ENCODE data around the gene GNAI3. TPM values are rescaled to one million over a fixed set of nuclear protein-coding genes. Genes with fewer than 3 reads are reported as not detected.

Gene GNAI3
- total RNA-seq, 1 experiment from 2014 or later = 12.8 TPM

DNA sequence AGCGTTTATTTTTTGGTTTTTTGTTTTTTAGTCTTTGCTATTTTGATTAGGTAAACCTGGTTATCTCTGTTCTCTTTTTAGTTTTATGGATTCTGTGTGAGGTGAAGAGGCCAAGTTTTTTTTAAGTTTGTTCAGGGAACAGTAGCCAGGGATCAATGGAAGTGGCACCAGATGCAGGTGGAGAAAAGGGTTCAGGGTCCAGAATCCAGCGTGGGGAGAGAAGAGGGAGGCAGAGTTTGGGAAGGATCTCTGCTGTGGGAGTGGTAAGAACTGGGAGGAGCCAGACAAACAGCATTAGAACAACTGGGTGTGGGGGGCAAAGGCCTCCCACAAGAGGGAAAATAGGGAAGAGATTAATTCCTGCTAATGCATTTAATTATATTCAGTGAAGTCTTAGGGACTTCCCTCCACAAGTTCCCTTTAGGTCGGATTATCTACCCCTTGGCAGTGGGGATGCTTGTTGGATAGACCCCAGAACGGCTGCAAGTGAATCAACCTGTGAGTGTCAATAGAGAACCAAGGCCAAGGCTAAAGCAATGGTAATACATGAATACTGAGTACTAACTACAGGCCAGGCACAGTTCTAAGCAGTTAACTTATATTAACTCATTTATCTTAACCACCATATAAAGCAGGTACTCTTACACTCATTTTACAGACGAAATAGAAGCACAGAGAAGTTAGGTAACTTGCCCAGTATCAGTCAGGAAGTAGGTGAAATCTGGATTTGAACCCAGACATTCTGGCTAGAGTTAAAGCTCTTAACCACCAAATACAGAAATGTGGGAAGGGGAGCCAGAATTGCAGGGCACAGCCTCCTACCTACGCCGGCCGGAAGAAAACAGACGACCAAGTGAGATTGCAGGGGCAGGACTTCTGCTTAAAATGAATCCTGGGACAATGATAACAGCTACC, 70.5 kb downstream of the GNAI3 start:
- no peaks in the 10 kb centered on the region for H3K36me3 ChIP-seq (ENCODE audit: insufficient read depth, low read length, poor library complexity, severe bottlenecking)
- peak overlapping the region; percentile 92 for H3K27ac ChIP-seq (ENCODE audit: low read depth, low read length, poor library complexity, severe bottlenecking)
- intact Hi-C loops (cut with micrococcal nuclease; ENCODE audit: unreplicated experiment) = no loop called here
- H3K4me3 ChIP-seq (ENCODE audit: low read depth, low read length, poor library complexity, severe bottlenecking) = peak overlapping the region; percentile 88
- H3K9me3 ChIP-seq (ENCODE audit: low read depth, low read length, poor library complexity, severe bottlenecking) = no peaks in the 10 kb centered on the region
- BruUV-seq (replicated peaks) = TSS peak; percentile 92
- TF ChIP-seq EZH2 (IDR thresholded peaks at IDR 0.05; ENCODE audit: borderline replicate concordance, low read depth, low read length, poor library complexity, severe bottlenecking) = no peak
- TF ChIP-seq, protein P1, sequence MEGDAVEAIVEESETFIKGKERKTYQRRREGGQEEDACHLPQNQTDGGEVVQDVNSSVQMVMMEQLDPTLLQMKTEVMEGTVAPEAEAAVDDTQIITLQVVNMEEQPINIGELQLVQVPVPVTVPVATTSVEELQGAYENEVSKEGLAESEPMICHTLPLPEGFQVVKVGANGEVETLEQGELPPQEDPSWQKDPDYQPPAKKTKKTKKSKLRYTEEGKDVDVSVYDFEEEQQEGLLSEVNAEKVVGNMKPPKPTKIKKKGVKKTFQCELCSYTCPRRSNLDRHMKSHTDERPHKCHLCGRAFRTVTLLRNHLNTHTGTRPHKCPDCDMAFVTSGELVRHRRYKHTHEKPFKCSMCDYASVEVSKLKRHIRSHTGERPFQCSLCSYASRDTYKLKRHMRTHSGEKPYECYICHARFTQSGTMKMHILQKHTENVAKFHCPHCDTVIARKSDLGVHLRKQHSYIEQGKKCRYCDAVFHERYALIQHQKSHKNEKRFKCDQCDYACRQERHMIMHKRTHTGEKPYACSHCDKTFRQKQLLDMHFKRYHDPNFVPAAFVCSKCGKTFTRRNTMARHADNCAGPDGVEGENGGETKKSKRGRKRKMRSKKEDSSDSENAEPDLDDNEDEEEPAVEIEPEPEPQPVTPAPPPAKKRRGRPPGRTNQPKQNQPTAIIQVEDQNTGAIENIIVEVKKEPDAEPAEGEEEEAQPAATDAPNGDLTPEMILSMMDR (conservative IDR thresholded peaks at IDR 0.05; ENCODE audit: low read depth, low read length) = no peak
- no peaks in the 10 kb centered on the region for H3K27me3 ChIP-seq (replicated peaks; ENCODE audit: insufficient read depth, low read depth, low read length, poor library complexity)
- DNase-seq (ENCODE audit: low spot score) = peak; percentile 30
- peaks cover 42% of the 10 kb centered on the region for H3K4me1 ChIP-seq (ENCODE audit: insufficient read depth, low read length, poor library complexity, severe bottlenecking)
- ChIA-PET CTCF (no interaction called here), POLR2A (ENCODE audit: low non-redundant PET) (no interaction called here)

DNA sequence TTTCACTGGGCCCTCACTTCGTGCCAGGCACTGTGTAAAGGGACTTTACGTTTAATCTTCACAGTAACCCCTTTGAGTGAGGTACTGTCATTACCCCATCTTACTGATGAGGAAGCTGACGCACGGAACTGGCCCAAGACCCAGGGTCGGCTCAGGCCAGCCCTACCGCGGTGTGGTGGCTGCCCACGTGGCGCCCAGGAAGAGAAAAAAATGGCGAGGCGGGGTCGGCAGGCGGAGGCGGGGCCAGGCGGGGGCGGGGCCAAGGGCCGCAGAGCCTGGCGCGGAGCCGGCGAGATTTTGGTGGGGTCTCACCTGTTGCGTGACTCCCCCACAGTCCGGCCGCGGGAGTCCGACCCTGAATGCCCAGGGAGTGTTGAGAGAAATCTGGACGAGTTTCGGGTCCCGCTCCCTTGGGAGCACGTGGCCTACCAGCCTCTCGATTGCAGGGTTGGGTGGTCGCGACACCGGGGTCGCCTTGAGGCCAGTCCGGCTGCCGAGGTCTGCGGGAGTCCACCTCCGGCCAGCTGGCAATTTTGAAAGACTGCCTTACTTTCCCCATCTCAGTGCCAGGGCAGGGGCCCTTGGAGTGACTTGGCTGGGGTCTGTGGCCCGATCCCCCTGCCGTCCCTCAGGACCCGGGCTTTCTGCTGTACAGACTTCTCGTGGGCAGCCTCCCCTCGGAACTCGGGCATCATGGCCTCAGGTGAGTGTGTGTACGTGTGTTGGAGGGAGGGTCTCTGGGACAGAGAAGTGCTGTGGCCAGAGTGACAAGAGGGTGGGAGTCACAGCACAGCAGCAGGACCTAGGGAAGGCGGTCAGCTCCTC, 71.4 kb downstream of the GNAI3 start, which contains the start of the genes AMPD2 and GNAT2:
TSS of gene AMPD2 (plus strand) at position 262 of the 825 bp plus-strand sequence. CDS start 1,339 bp downstream, outside the sequence.
TSS of gene GNAT2 (minus strand) at position 41 of the 825 bp plus-strand sequence. CDS start 6,746 bp downstream, outside the sequence.
- H3K27me3 ChIP-seq (replicated peaks; ENCODE audit: insufficient read depth, low read depth, low read length, poor library complexity) = no peaks in the 10 kb centered on the region
- POLR2A ChIA-PET (ENCODE audit: low non-redundant PET) = interaction anchor here (0.6 kb wide), 1 partner anchor 535 kb away, joined by 3 read pairs; no protein-coding TSS in a partner anchor
- DNase-seq (ENCODE audit: low spot score) = peak; percentile 74
- H3K36me3 ChIP-seq (ENCODE audit: insufficient read depth, low read length, poor library complexity, severe bottlenecking) = no peaks in the 10 kb centered on the region
- peaks cover 49% of the 10 kb centered on the region for H3K4me1 ChIP-seq (ENCODE audit: insufficient read depth, low read length, poor library complexity, severe bottlenecking)
- H3K4me3 ChIP-seq (ENCODE audit: low read depth, low read length, poor library complexity, severe bottlenecking) = peak within 1 kb of the TSS; percentile 88
- CTCF ChIA-PET = interaction anchor here (0.7 to 1.5 kb wide), 2 partner anchors 10 to 20 kb away, joined by 3 to 7 read pairs; no protein-coding TSS in a partner anchor
- TF ChIP-seq, protein P1 (conservative IDR thresholded peaks at IDR 0.05; ENCODE audit: low read depth, low read length) = no peak
- no peak for TF ChIP-seq EZH2 (IDR thresholded peaks at IDR 0.05; ENCODE audit: borderline replicate concordance, low read depth, low read length, poor library complexity, severe bottlenecking)
- intact Hi-C loops (cut with micrococcal nuclease; ENCODE audit: unreplicated experiment) = loop anchor here (5.0 kb wide), 1 partner anchor 72 kb away; the partner anchor contains the start of gene GNAI3
- peak within 1 kb of the TSS; percentile 92 for H3K27ac ChIP-seq (ENCODE audit: low read depth, low read length, poor library complexity, severe bottlenecking)
- no peaks in the 10 kb centered on the region for H3K9me3 ChIP-seq (ENCODE audit: low read depth, low read length, poor library complexity, severe bottlenecking)
- BruUV-seq (replicated peaks) = TSS peak; percentile 66

DNA sequence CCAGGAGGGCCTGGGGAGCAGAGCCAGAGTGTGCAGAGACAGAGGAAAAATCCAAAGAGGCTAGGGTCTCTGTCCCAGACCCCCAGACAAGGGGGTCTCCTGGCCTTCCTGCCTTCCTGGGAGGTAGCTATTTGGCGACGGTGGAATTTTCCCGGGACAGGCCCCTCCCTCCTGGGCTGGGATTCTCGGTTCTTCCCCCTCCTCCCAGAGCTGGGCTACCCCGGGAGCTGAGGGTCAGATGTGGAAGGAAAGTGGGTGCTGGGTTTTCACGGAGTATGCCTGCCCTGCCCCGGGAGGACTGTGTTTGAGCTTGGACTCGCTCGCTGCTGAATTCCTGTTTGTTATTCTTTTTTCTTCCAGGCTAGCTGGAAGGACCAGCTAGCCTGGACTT, 72.0 kb downstream of the GNAI3 start:
- POLR2A ChIA-PET (ENCODE audit: low non-redundant PET) = interaction anchor here (0.6 kb wide), 1 partner anchor 535 kb away, joined by 3 read pairs; no protein-coding TSS in a partner anchor
- H3K36me3 ChIP-seq (ENCODE audit: insufficient read depth, low read length, poor library complexity, severe bottlenecking) = no peaks in the 10 kb centered on the region
- CTCF ChIA-PET = interaction anchor here (0.7 to 1.5 kb wide), 3 partner anchors 10 to 21 kb away, joined by 3 to 7 read pairs (median 3); no protein-coding TSS in a partner anchor
- no peaks in the 10 kb centered on the region for H3K9me3 ChIP-seq (ENCODE audit: low read depth, low read length, poor library complexity, severe bottlenecking)
- H3K4me3 ChIP-seq (ENCODE audit: low read depth, low read length, poor library complexity, severe bottlenecking) = peak overlapping the region; percentile 88
- H3K4me1 ChIP-seq (ENCODE audit: insufficient read depth, low read length, poor library complexity, severe bottlenecking) = peaks cover 49% of the 10 kb centered on the region
- TF ChIP-seq, protein P1 (conservative IDR thresholded peaks at IDR 0.05; ENCODE audit: low read depth, low read length) = no peak
- no peak for TF ChIP-seq EZH2 (IDR thresholded peaks at IDR 0.05; ENCODE audit: borderline replicate concordance, low read depth, low read length, poor library complexity, severe bottlenecking)
- DNase-seq (ENCODE audit: low spot score) = peak; percentile 56
- intact Hi-C loops (cut with micrococcal nuclease; ENCODE audit: unreplicated experiment) = loop anchor here (5.0 kb wide), 1 partner anchor 73 kb away; the partner anchor contains the start of gene GNAI3
- H3K27me3 ChIP-seq (replicated peaks; ENCODE audit: insufficient read depth, low read depth, low read length, poor library complexity) = no peaks in the 10 kb centered on the region
- H3K27ac ChIP-seq (ENCODE audit: low read depth, low read length, poor library complexity, severe bottlenecking) = peak overlapping the region; percentile 92
- no TSS peak for BruUV-seq (replicated peaks)
